ENCODE measurements around the gene PICK1. TPM values are rescaled to one million over a fixed set of nuclear protein-coding genes. Genes with fewer than 3 reads are reported as not detected.
"Not testable (repeated sequence)": the region's sequence is repeated elsewhere in the genome, so short reads cannot be mapped to it uniquely, and the experiment has no call there.

PICK1 gene
- total RNA-seq, 4 donors from 2014 or later = 52.2 to 81.4 (median 57.5) TPM

DNA sequence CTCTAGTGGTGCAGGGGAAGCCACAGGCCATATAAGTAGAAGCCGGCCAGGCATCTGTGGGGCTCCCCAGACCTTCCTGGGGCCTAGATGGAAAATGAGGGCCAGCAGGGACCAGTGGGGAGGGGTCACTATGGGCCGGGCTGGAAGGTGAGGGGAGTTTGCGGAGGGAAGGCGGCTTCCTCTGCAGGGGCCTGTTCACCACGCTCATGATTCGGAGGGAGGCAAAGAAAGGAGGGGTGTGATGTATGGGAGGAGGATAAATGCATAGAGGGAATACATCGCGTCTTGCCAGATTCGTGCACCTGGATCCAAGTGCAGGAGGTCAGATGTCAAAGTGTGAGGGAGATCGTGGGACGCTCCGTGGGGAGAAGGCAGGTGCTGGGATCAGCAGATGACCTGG, 19.9 kb downstream of the PICK1 start:
- no peaks in the 10 kb centered on the region for H3K27me3 ChIP-seq
- H3K27ac ChIP-seq = no peak overlapping the region
- peaks cover 7 to 16% of the 10 kb centered on the region in 2 donors for H3K4me1 ChIP-seq
- DNase-seq = no peak
- peaks cover 27 to 35% of the 10 kb centered on the region in 2 donors for H3K36me3 ChIP-seq
- TF ChIP-seq, protein P1, sequence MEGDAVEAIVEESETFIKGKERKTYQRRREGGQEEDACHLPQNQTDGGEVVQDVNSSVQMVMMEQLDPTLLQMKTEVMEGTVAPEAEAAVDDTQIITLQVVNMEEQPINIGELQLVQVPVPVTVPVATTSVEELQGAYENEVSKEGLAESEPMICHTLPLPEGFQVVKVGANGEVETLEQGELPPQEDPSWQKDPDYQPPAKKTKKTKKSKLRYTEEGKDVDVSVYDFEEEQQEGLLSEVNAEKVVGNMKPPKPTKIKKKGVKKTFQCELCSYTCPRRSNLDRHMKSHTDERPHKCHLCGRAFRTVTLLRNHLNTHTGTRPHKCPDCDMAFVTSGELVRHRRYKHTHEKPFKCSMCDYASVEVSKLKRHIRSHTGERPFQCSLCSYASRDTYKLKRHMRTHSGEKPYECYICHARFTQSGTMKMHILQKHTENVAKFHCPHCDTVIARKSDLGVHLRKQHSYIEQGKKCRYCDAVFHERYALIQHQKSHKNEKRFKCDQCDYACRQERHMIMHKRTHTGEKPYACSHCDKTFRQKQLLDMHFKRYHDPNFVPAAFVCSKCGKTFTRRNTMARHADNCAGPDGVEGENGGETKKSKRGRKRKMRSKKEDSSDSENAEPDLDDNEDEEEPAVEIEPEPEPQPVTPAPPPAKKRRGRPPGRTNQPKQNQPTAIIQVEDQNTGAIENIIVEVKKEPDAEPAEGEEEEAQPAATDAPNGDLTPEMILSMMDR (IDR thresholded peaks at IDR 0.05) = no peak
- TF ChIP-seq POLR2A (IDR thresholded peaks at IDR 0.05) = no peak
- WGBS, 2 donors = 90 to 95% methylated on average over 12 of the region's 12 CpGs
- H3K9me3 ChIP-seq = no peaks in the 10 kb centered on the region
- intact Hi-C loops (cut with DNase I) = no loop called here
- H3K4me3 ChIP-seq (replicated peaks in 1 of 3) = no peak overlapping the region

DNA sequence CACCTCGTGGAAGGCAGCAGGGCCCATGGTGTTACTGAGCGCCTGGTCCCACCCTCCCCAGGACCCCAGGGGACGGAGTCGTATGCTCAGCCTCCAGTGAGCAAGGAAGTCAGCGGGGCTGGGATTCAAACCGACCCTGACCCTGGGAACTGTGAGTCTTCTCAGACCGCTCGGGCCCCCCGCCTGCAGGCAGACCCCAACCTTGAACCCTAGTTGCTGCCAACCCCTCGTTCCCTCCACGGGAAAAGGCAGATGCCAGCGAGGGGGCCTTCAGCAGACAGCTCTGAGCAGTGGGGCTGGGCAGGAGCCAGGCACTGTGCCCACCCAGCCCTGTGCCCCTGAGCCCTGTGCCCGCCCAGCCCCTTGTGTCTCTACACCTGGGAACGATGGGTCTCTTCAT, 20.4 kb downstream of the PICK1 start:
- no peak for DNase-seq
- H3K9me3 ChIP-seq = no peaks in the 10 kb centered on the region
- H3K4me3 ChIP-seq (replicated peaks in 1 of 3) = no peak overlapping the region
- intact Hi-C loops (cut with DNase I) = no loop called here
- 68 to 83% methylated on average over 3 to 12 of the region's 14 CpGs for WGBS, 2 donors
- H3K36me3 ChIP-seq = peaks cover 22 to 30% of the 10 kb centered on the region in 2 donors
- no peak overlapping the region for H3K27ac ChIP-seq
- H3K27me3 ChIP-seq = peaks cover 4% of the 10 kb centered on the region
- no peak for TF ChIP-seq POLR2A (IDR thresholded peaks at IDR 0.05)
- TF ChIP-seq, protein P1 (IDR thresholded peaks at IDR 0.05) = no peak
- peaks cover 10 to 21% of the 10 kb centered on the region in 2 donors for H3K4me1 ChIP-seq

DNA sequence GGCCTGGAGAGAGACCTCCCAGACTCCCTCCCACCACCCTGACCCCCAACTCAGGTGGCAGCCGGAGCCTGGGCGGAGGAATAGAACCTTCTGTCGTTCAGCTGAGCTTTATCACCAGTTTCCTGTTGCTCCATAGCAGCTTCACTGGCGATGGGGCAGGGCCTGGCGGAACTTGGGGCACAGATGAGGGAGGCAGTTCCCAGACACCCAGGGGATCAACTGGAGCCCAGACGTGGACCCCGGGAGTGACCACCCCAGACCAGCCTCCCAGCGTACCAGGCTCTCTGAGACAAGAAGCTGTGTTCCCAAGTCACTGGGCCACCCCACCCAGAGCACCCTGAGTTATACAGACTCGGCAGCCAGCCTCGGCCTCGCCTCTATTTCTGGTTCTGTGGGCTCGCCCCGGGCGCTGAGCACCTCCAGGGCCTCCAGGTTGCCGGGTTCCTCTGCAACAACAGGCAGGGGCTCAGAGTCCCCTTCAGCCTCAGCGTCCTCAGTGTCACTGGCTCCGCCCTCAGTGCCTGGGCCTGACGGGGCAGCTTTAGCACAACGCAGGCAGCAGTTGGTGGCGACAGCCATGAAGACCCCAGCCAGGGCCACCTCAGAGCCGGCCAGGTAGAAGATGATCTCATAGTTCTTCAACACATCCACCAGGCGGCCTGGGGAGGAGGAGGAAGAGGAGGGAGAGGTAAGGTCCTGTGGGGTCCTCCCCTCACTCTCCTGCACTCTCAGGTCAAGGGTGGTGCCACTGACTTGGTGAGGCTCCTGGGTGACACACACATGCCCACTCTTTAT, 21.0 kb downstream of the PICK1 start:
- H3K4me3 ChIP-seq (replicated peaks in 1 of 3) = no peak overlapping the region
- peaks cover 15 to 24% of the 10 kb centered on the region in 2 donors for H3K36me3 ChIP-seq
- H3K27ac ChIP-seq = no peak overlapping the region
- H3K9me3 ChIP-seq = no peaks in the 10 kb centered on the region
- DNase-seq = no peak
- peaks cover 12 to 24% of the 10 kb centered on the region in 2 donors for H3K4me1 ChIP-seq
- TF ChIP-seq, protein P1 (IDR thresholded peaks at IDR 0.05) = no peak
- no peak for TF ChIP-seq POLR2A (IDR thresholded peaks at IDR 0.05)
- WGBS, 2 donors = 83 to 88% methylated on average over 16 to 22 of the region's 22 CpGs
- H3K27me3 ChIP-seq = peaks cover 4% of the 10 kb centered on the region
- intact Hi-C loops (cut with DNase I) = no loop called here

DNA sequence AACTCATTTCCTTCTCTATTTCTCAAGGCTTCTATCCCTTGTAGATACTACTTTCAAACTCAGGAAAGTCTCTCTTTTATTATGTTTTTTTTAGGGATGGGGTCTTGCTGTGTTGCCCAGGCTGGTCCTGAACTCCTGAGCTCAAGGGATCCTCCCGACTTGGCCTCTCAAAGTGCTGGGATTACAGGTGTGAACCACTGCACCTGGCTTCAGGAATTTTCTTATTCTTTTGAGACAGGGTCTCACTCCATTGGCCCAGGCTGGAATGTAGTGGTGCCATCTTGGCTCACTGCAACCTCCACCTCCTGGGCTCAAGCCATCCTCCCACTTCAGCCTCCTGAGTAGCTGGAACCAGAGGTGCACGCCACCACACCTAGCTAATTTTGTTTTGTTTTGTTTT, 22.0 kb downstream of the PICK1 start:
- H3K9me3 ChIP-seq; DNase-seq; H3K4me3 ChIP-seq (replicated peaks in 1 of 3); H3K27me3 ChIP-seq; intact Hi-C loops (cut with DNase I); H3K27ac ChIP-seq: not testable (repeated sequence)
- Histone ChIP-seq H3K4me1 (peaks cover 12 to 24% of the 10 kb centered on the region in 2 donors), H3K36me3 (peaks cover 11 to 14% of the 10 kb centered on the region in 2 donors)
- 93 to 96% methylated on average over 2 of the region's 2 CpGs for WGBS, 2 donors

DNA sequence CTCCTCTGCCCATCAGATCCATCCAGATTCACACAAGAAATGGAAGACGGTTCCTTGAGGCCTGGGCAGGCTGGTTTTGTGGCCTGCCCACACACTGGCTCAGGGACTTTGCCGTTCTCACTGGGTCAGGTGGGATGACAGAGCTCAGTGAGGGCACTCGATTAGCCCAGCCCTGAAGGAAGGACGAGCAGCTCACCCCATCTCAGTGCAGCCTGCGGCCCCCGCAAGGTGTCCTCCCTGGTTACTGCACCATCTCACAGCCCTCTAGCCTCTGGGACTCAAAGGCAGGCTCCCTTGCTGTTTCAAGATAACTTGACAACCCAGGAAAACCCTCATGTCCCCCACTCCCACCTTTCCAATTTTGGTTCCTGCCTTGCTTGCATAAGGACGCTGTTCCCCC, 22.6 kb downstream of the PICK1 start:
- 84 to 86% methylated on average over 5 to 6 of the region's 7 CpGs for WGBS, 2 donors
- Histone ChIP-seq H3K27ac (no peak overlapping the region), H3K27me3 (peaks cover 4% of the 10 kb centered on the region), H3K4me3 (replicated peaks in 1 of 3) (no peak overlapping the region), H3K9me3 (no peaks in the 10 kb centered on the region), H3K36me3 (peaks cover 5 to 8% of the 10 kb centered on the region in 2 donors), H3K4me1 (peaks cover 12 to 24% of the 10 kb centered on the region in 2 donors)
- intact Hi-C loops (cut with DNase I) = no loop called here
- TF ChIP-seq, protein P1 (IDR thresholded peaks at IDR 0.05) = no peak
- no peak for TF ChIP-seq POLR2A (IDR thresholded peaks at IDR 0.05)
- DNase-seq = no peak

Data from thyroid gland (tissue), 4 donors.